ENCODE measurements around the gene ETFA. TPM values are rescaled to one million over a fixed set of nuclear protein-coding genes. Genes with fewer than 3 reads are reported as not detected.

Gene ETFA
- polyA plus RNA-seq, 2 of the 4 experiments (the other 2 are of a cell fraction): 243 to 412 TPM

GRCh38 chr15:76251717-76252116 is 59.6 kb downstream of the ETFA start:
- 94% methylated on average over 4 of the region's 4 CpGs for WGBS (ENCODE audit: missing lambda C conversion rate)
- ChIA-PET POLR2A (no interaction called here), CTCF (no interaction called here)
- Histone ChIP-seq H3K9me3 (no peaks in the 10 kb centered on the region), H3K4me1 (no peaks in the 10 kb centered on the region), H3K27ac (no peak overlapping the region), H3K4me3 (no peak overlapping the region), H3K4me2 (no peak overlapping the region)
- no peak for ATAC-seq
- TF ChIP-seq POLR2AphosphoS2 (conservative IDR thresholded peaks at IDR 0.05; ENCODE audit: low read length): no peak
- no peak for TF ChIP-seq NFE2L2 (conservative IDR thresholded peaks at IDR 0.05; ENCODE audit: low read length)
- no peak for TF ChIP-seq PHF8 (IDR thresholded peaks at IDR 0.05; ENCODE audit: borderline replicate concordance, low read depth)
- no peak for TF ChIP-seq ZSCAN20 (CRISPR knock-in tag; IDR thresholded peaks at IDR 0.05)
- no peak for TF ChIP-seq HMGXB4 (CRISPR knock-in tag; IDR thresholded peaks at IDR 0.05; ENCODE audit: borderline replicate concordance)
- peak; percentile 56 for FAIRE-seq
- no peak for DNase-seq (ENCODE audit: low read depth in 1 of 2, low spot score in 1 of 2)

GRCh38 chr15:76245072-76245610 is 66.1 kb downstream of the ETFA start:
- CTCF ChIA-PET: interaction anchor here (0.6 to 3.3 kb wide), 5 partner anchors 10 to 634 kb away, joined by 3 to 22 read pairs (median 4); no protein-coding TSS in a partner anchor
- ATAC-seq (no peak), FAIRE-seq (peak; percentile 84), DNase-seq (ENCODE audit: low read depth in 1 of 2, low spot score in 1 of 2) (no peak)
- no peak overlapping the region for H3K4me3 ChIP-seq
- H3K27ac ChIP-seq: no peak overlapping the region
- TF ChIP-seq REST (IDR thresholded peaks at IDR 0.05) (no peak), CBX8 (IDR thresholded peaks at IDR 0.05) (no peak)
- H3K4me1 ChIP-seq: no peaks in the 10 kb centered on the region
- no peaks in the 10 kb centered on the region for H3K9me3 ChIP-seq
- H3K4me2 ChIP-seq: no peak overlapping the region
- WGBS (ENCODE audit: missing lambda C conversion rate): 36% methylated on average over 1 of the region's 1 CpG
- POLR2A ChIA-PET: no interaction called here

GRCh38 chr15:76239786-76240185 is 71.5 kb downstream of the ETFA start:
- no peaks in the 10 kb centered on the region for H3K9me3 ChIP-seq
- CTCF ChIA-PET: interaction anchor here (0.7 to 1.9 kb wide), 4 partner anchors 13 to 232 kb away, joined by 3 to 5 read pairs (median 4); partner anchors contain the start of gene ISL2
- DNase-seq (ENCODE audit: low read depth in 1 of 2, low spot score in 1 of 2) (no peak), ATAC-seq (no peak), FAIRE-seq (no peak)
- POLR2A ChIA-PET: interaction anchor here (0.6 kb wide), 1 partner anchor 33 kb away, joined by 4 read pairs; no protein-coding TSS in a partner anchor
- H3K4me3 ChIP-seq: no peak overlapping the region
- no peaks in the 10 kb centered on the region for H3K4me1 ChIP-seq
- H3K27ac ChIP-seq: no peak overlapping the region
- 86% methylated on average over 1 of the region's 1 CpG for WGBS (ENCODE audit: missing lambda C conversion rate)
- H3K4me2 ChIP-seq: no peak overlapping the region
- no peak for TF ChIP-seq CHD4 (IDR thresholded peaks at IDR 0.05; ENCODE audit: borderline replicate concordance)
- TF ChIP-seq HDAC2 (IDR thresholded peaks at IDR 0.05): no peak
- TF ChIP-seq HEYL (CRISPR knock-in tag; IDR thresholded peaks at IDR 0.05): no peak
- TF ChIP-seq REST (IDR thresholded peaks at IDR 0.05): no peak
- no peak for TF ChIP-seq KDM5A (IDR thresholded peaks at IDR 0.05)
- TF ChIP-seq, protein P1, sequence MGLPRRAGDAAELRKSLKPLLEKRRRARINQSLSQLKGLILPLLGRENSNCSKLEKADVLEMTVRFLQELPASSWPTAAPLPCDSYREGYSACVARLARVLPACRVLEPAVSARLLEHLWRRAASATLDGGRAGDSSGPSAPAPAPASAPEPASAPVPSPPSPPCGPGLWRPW (IDR thresholded peaks at IDR 0.05): no peak
- TF ChIP-seq PHF8 (IDR thresholded peaks at IDR 0.05; ENCODE audit: borderline replicate concordance, low read depth): no peak
- no peak for TF ChIP-seq ATOH8 (CRISPR knock-in tag; IDR thresholded peaks at IDR 0.05; ENCODE audit: low read depth)
- TF ChIP-seq, protein P2, sequence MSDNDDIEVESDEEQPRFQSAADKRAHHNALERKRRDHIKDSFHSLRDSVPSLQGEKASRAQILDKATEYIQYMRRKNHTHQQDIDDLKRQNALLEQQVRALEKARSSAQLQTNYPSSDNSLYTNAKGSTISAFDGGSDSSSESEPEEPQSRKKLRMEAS (IDR thresholded peaks at IDR 0.05): no peak
- TF ChIP-seq ZC3H11A (IDR thresholded peaks at IDR 0.05): no peak
- TF ChIP-seq HOXB5 (CRISPR knock-in tag; IDR thresholded peaks at IDR 0.05): no peak
- no peak for TF ChIP-seq RAD21 (conservative IDR thresholded peaks at IDR 0.05 in 1 of 2, IDR thresholded peaks at IDR 0.05 in 1 of 2)
- no peak for TF ChIP-seq MYC (IDR thresholded peaks at IDR 0.05; ENCODE audit: borderline replicate concordance, low read length)
- TF ChIP-seq EHF (CRISPR knock-in tag; IDR thresholded peaks at IDR 0.05): no peak
- no peak for TF ChIP-seq ZNF302 (CRISPR knock-in tag; IDR thresholded peaks at IDR 0.05)
- TF ChIP-seq, protein P3, sequence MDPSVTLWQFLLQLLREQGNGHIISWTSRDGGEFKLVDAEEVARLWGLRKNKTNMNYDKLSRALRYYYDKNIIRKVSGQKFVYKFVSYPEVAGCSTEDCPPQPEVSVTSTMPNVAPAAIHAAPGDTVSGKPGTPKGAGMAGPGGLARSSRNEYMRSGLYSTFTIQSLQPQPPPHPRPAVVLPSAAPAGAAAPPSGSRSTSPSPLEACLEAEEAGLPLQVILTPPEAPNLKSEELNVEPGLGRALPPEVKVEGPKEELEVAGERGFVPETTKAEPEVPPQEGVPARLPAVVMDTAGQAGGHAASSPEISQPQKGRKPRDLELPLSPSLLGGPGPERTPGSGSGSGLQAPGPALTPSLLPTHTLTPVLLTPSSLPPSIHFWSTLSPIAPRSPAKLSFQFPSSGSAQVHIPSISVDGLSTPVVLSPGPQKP (IDR thresholded peaks at IDR 0.05; ENCODE audit: low read depth, low read length): no peak

All from A549 (cell line).